ENCODE measurements around the gene CDH5. TPM values are rescaled to one million over a fixed set of nuclear protein-coding genes. Genes with fewer than 3 reads are reported as not detected.

Gene CDH5
- total and polyA plus RNA-seq, 2 of the 8 experiments (the other 6 are each of a cell fraction or from before 2014, with no cell fraction given), result 0.32 TPM

DNA sequence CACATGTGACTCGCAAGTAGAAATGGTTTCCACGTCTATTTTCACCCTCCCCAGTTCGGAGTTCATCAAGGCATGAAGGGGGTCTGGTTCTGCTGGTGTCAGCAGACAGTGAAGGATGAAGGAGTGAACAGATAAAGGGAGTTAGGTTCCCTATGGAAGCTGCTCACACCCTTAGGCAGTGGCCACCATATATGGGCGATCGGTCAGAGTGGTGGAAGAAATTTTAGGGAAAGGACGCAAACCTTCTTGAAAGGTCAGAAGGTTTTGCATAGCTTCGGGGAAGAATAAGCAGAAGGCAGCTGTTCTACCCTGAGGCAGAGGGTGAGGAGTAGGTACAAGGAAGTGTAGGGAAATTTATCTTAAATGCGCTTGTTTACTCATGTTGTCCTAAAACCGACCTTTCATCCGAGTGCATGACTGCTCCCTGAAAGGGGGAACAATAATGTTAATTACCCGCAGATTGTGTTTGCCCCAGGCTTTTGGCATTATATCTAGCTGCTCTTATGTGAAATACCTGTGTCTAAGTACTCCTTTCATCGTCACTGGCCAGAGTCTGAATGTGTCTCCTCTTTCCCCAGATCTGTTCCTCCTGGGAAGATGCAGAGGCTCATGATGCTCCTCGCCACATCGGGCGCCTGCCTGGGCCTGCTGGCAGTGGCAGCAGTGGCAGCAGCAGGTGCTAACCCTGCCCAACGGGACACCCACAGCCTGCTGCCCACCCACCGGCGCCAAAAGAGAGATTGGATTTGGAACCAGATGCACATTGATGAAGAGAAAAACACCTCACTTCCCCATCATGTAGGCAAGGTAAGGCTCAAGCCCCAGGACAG lies 12.5 kb downstream of the CDH5 start:
- Histone ChIP-seq H4K5ac (ENCODE audit: insufficient read length, low read depth, low read length) (no peak overlapping the region), H4K91ac (replicated peaks; ENCODE audit: insufficient read length, low read length) (no peak overlapping the region), H2BK15ac (ENCODE audit: low read length) (no peak overlapping the region), H3K27me3 (replicated peaks in 1 of 4; ENCODE audit: control insufficient read depth in 3 of 4, extremely low read depth in 1 of 4, insufficient read depth in 3 of 4, low read length in 3 of 4) (no peaks in the 10 kb centered on the region), H3K56ac (replicated peaks; ENCODE audit: insufficient read length, low read depth, low read length) (no peak overlapping the region), H4K8ac (ENCODE audit: extremely low read depth, insufficient read depth, low read length) (no peak overlapping the region), H2BK12ac (ENCODE audit: low read depth, low read length) (peak overlapping the region; percentile 27; the same call in 1 of the 2 replicates), H3K9ac (replicated peaks in 1 of 4; ENCODE audit: extremely low read depth in 1 of 4, low read depth in 3 of 4, low read length in 3 of 4) (no peak overlapping the region; a peak in 2 of 7 replicates), H3K27ac (ENCODE audit: low read depth, low read length) (no peak overlapping the region), H3K18ac (ENCODE audit: extremely low read depth, low read length) (no peak overlapping the region), H3K4me1 (replicated peaks in 1 of 4; ENCODE audit: control insufficient read depth in 3 of 4, insufficient read depth in 4 of 4, low read length in 3 of 4) (peaks cover 0 to 4% (median 3%) of the 10 kb centered on the region in 4 experiments; a peak in 3 of 7 replicates), H2AFZ (ENCODE audit: low read length) (0 out of 2 replicates have a peak overlapping the region, but pooled peaks have one; percentile 44), H4K20me1 (replicated peaks in 1 of 2; ENCODE audit: control insufficient read depth in 1 of 2, insufficient read depth in 2 of 2, low read length in 2 of 2) (peaks cover 0 to 3% of the 10 kb centered on the region in 2 experiments), H3K14ac (ENCODE audit: insufficient read length) (no peak overlapping the region), H3K36me3 (ENCODE audit: control insufficient read depth in 2 of 4, insufficient read depth in 4 of 4, low read length in 3 of 4) (no peaks in the 10 kb centered on the region), H3K4me2 (ENCODE audit: insufficient read depth in 1 of 2, low read depth in 2 of 2, low read length in 2 of 2) (no peak overlapping the region), H2BK20ac (ENCODE audit: low read length) (no peak overlapping the region), H3K23ac (ENCODE audit: insufficient read length) (no peak overlapping the region), H3K4ac (replicated peaks; ENCODE audit: insufficient read length, low read depth, low read length) (no peak overlapping the region), H3K79me1 (ENCODE audit: low read depth, low read length) (no peaks in the 10 kb centered on the region), H3K23me2 (ENCODE audit: low read depth, low read length) (peaks cover 10% of the 10 kb centered on the region; the same call in 1 of the 2 replicates), H3K79me2 (ENCODE audit: control insufficient read depth in 1 of 2, insufficient read depth in 2 of 2, low read length in 2 of 2) (no peaks in the 10 kb centered on the region), H3K4me3 (ENCODE audit: extremely low read depth in 1 of 4, insufficient read depth in 2 of 4, low read depth in 3 of 4, low read length in 4 of 4) (no peak overlapping the region), H2BK5ac (ENCODE audit: low read depth, low read length) (no peak overlapping the region), H2BK120ac (replicated peaks; ENCODE audit: low read depth, low read length) (no peak overlapping the region), H2AK5ac (ENCODE audit: low read depth, low read length) (no peak overlapping the region), H3K9me3 (ENCODE audit: insufficient read depth in 2 of 2, low read depth in 1 of 2, low read length in 1 of 2) (no peaks in the 10 kb centered on the region)
- TF ChIP-seq CTCF (IDR thresholded peaks at IDR 0.05; ENCODE audit: control extremely low read depth in 1 of 3, insufficient read depth in 1 of 3, low read depth in 1 of 3, low read length in 3 of 3) (no peak), SRF (IDR thresholded peaks at IDR 0.05; ENCODE audit: low read depth, low read length) (0 out of 2 replicates have a peak, but pooled peaks have one; percentile 18)
- FAIRE-seq (no peak), DNase-seq (ENCODE audit: low read depth in 1 of 2, low spot score in 2 of 2) (no peak)
- CTCF ChIA-PET (ENCODE audit: partially characterized antibody), result interaction anchor here (0.6 to 1.2 kb wide), 3 partner anchors 35 to 54 kb away, joined by 3 to 4 read pairs (median 4); no protein-coding TSS in a partner anchor
- POLR2A ChIA-PET (ENCODE audit: partially characterized antibody), result no interaction called here
- 91% methylated on average over 18 of the region's 18 CpGs; no CpG with 5 or more reads in 1 of the 2 experiments for WGBS, 2 experiments (ENCODE audit: extremely low coverage in 1 of 2, insufficient coverage in 1 of 2, insufficient read length in 1 of 2, insufficient replicate concordance in 2 of 2, low coverage in 1 of 2, low lambda C conversion rate in 2 of 2, missing lambda C conversion rate in 1 of 2)
